ENCODE data around the gene TMEM151A.
"Not testable (repeated sequence)": the region's sequence is repeated elsewhere in the genome, so short reads cannot be mapped to it uniquely, and the experiment has no call there.

TMEM151A gene

GRCh38 chr11:66310324-66310723 lies 18.6 kb downstream of the TMEM151A start:
- DNase-seq = no peak

- not testable (repeated sequence) for DNase-seq
These were observed 19.2 kb downstream of the TMEM151A start for GRCh38 chr11:66310803-66311440.

GRCh38 chr11:66311470-66311964 lies 19.8 kb downstream of the TMEM151A start:
- no peak for DNase-seq

DNA sequence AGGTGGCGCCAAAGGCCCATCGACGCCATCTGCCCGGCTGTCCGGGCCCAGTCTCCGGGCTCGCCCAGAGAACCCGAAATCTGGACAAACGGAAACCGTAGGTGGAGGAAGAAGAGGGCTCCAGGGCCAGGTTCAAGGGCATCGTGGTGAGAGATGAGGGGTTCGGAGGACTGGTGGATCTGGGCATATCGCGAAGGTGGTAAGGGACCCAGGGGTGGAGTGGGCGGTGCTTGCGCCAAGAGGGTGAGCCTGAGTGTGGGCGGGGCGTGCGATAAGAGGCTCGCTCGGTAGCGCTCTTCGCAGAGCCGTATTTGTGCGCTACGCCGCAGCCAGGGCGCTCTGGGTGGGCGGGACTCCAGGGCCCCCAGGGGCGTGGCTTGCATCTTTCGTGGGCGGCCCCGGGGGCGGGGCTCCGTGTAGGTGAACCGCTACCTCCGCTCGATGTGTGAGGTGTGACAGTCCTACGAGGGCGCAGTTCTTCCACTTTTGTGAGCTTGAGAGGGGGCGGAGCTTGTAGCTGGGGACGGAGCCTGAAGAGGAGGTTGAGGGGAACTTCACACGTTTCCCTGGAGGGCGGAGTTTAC lies 20.4 kb downstream of the TMEM151A start:
- peak; percentile 80 for DNase-seq

DNA sequence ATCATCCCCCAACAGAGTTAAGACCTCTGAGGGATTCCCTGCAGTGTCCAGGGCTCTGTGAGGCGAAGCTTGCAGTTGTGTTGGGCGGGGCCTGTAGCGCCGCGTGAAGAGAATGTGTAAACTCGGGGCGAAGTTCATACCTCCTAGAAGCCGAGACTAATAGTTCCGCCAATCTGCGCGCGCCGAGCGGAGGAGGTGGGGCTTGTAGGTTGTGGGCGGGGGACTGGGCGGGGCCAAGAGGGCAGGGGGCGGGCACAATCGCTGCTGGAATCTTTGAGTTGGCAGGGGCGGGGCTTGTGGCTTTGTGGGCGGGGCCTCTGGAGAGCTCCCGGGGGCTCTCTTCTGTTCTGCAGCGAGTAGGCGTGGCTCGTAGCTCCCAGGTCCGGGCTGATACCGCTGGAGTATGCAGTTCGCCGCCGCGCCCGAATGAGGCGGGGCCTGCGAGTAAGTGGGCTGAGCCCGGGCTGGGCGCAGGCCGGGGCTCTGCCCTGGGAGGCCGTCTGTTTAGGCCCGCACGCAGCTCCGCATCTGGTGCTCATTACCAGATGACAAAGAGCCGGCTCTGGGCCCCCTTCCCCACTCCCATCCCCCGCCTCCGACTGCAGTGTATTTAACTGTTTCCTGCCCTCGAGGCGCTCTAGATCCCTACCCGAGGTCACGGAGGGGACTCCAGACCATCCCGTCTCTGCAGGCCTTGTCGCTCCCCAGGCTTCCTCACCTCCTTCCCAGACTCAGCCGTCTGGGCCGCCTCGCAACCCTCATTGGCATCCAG lies 21.0 kb downstream of the TMEM151A start:
- peak; percentile 92 for DNase-seq

DNA sequence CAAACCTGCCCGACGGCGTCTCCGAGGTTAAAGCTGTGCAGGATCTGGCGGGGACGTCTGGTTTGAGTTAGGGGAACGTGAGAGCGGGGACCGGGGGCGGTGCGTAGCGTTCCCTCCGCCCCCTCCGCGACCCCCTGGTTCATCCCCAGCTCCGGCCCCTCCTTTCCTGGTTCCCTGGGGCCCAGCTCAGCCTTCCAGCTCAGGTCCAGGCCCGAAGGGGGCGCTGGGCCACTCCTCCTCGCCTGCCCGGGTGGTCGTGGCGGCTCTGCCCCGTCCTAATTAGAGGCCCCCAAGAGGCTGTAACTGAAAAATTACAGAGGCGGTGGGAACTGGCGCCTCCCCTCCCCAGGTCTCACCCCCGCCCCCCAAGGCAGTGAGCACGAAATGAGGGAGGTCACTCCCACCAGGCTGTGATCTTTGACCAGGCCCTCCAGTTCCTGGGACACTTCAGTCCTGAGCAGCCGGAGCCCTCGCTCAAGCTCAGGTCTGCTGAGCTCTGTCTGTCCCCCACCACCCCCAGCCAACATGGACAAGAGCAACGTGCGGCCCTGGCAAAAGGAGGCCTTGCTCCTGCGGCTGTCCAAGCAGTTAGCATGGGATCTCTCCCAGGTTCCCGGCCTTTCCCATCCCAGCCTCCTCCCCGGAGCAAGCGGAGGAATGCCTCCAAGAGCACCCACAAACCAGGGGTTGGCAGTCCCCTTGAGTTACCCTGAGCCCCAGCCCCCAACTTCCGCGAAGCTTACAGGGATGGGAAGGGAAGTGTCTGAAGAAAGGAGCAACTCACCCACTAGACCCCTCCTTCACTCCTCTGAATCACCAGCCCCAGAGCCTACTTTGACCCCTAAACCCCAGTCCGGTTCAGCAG lies 21.9 kb downstream of the TMEM151A start:
- no peak for DNase-seq

DNA sequence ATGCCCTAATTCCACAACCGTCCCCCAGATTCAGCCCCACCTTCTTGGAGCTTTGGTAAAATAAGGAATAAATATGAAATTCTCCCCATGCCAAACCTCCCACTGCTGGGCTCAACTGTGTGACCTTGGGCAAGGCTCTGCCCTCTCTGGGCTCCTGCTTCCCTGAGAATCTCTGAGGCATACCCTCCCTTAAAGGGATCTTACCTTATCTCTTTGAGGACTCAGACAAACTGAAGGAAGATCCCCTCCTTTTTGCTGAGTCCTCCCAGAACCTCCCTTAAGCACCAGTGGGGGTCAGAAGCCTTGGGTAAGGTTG lies 22.4 kb downstream of the TMEM151A start:
- no peak for DNase-seq

- no peak for DNase-seq
These were observed 23.1 kb downstream of the TMEM151A start for GRCh38 chr11:66314561-66315497.

GRCh38 chr11:66315498-66315885 lies 23.8 kb downstream of the TMEM151A start:
- DNase-seq = no peak

DNA sequence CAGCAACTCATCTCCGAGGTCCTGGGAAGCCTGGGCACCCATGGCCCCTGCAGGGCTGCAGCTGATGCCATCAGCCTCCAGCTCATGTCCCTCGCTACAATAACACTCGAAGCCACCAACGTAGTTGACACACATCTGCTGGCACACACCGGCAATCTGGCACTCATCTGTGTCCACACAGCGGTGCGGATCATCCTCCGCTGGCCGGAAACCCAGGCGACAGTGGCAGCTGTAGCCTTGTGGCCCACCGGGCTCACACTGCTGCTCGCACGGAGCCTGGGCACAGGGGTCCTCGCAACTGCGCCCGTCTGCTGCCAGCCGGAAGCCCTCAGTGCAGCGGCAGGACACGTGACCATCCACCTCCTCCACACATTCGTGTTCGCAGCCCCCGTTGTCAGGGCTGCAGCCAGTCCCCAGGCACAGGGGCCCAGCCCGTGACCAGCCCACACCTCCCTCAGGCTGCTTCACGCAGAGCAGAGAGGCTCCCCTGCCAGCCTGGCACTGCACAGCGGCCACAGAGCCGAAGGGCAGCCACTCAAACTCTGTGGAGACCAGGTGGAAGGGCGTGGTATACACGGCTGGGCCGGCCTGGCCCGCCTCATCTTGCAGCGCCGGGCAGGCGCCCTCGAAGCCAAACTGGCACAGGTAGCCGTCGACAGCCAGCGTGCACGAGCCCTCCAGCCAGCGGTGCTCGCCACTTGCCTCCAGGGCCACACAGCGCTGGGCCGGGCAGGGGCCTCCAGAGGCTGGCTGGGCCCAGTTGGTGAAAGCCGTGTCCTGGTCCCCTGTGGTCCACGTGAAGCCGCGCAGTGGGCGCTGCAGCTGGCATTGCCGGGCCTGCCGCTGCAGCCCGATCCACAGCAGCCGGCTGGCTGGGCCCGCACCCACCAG lies 24.5 kb downstream of the TMEM151A start:
- DNase-seq = no peak

GRCh38 chr11:66316849-66317251 lies 25.2 kb downstream of the TMEM151A start, which contains the start of gene CD248:
TSS of gene CD248 (minus strand) at chr11:66317044. CDS start at chr11:66317027, 17 bp downstream.
- no peak for DNase-seq

- no peak for DNase-seq
These were observed 25.6 kb downstream of the TMEM151A start for GRCh38 chr11:66317322-66317722.

DNA sequence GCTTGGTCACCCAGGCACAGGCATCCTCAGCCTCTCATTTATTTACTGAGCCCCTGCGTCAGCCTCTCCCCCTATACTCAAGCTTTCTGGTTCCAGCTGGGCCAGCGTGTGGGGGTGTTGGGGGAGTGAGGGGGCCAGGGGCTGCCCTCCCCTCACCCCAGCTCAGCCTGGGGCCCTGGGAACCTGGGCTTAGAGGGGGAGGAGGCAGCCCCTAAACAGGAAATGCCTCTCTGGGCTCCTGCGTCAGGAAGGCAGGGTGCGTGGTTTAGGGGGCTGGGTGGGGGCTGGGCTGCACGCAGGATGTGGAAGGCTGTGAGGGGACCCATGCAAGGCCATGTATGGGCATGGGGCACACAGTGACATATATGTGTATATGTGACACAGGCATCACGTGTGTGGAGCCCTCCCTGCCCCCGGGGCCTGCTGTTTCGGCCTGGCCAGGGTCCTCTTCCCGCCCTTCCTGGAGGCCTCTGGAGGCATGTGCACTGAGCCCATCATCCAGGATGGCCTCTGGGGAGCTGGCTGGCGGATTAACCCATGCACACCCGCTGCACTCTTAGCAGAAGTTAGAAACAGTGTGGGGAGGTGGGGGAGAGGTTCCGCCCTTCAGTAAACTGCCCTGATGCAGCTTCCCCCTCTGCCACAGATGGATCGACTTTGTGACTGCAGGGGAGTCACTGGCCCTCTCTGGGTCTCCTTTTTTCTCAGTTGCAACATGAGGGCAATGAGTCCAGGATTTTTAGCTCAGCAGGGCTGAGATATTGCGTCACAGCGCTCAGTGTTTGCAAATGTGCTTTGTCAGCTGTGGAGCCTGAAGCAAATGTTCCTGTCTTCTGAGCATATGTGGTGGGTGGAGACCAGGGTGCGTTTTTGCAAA lies 26.3 kb downstream of the TMEM151A start:
- DNase-seq = no peak

GRCh38 chr11:66318600-66318970 lies 26.9 kb downstream of the TMEM151A start:
- DNase-seq = no peak

DNA sequence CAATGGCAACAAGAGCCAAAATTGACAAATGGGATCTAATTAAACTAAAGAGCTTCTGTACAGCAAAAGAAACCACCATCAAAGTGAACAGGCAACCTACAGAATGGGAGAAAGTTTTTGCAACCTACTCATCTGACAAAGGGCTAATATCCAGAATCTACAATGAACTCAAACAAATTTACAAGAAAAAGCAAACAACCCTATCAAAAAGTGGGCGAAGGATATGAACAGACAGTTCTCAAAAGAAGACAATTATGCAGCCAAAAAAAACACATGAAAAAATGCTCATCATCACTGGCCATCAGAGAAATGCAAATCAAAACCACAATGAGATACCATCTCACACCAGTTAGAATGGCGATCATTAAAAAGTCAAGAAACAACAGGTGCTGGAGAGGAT lies 28.6 kb downstream of the TMEM151A start:
- DNase-seq = not testable (repeated sequence)

DNA sequence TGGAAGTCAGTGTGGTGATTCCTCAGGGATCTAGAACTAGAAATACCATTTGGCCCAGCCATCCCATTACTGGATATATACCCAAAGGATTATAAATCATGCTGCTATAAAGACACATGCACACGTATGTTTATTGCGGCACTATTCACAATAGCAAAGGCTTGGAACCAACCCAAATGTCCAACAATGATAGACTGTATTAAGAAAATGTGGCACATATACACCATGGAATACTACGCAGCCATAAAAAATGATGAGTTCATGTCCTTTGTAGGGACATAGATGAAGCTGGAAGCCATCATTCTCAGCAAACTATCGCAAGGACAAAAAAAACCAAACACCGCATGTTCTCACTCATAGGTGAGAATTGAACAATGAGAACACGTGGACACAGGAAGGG lies 29.1 kb downstream of the TMEM151A start:
- not testable (repeated sequence) for DNase-seq

GRCh38 chr11:66321606-66322005 lies 29.9 kb downstream of the TMEM151A start:
- no peak for DNase-seq

- DNase-seq = no peak
These were observed 31.2 kb downstream of the TMEM151A start for GRCh38 chr11:66322732-66323427.

GRCh38 chr11:66323684-66324083 lies 32.0 kb downstream of the TMEM151A start:
- DNase-seq = no peak
